B cell (primary cell): ENCODE data around the gene ATP13A1. TPM values are rescaled to one million over a fixed set of nuclear protein-coding genes. Genes with fewer than 3 reads are reported as not detected.
A peak's percentile ranks its signal among the peaks of the same experiment; 100 is the strongest.

Experiments used
- ATAC-seq: fragments of 200-7000 bp; cut with Tn5 transposase; one replicate; pipeline ENCODE4 v1.10.0; 2021; ENCODE audit warnings: low read depth, mild to moderate bottlenecking, moderate number of reproducible peaks, moderate library complexity
- CTCF ChIA-PET: fragments of 350-600 bp; sonication (Branson Sonifier 250); formaldehyde crosslinking; loops from one replicate; lab custom pipeline; 2021; ENCODE audit warnings: antibody characterized with exemption, inconsistent platforms; lab: Charles Lee
- POLR2A ChIA-PET: fragments of 350-600 bp; sonication (Branson Sonifier 250); formaldehyde crosslinking; loops from one replicate; lab custom pipeline; 2021; ENCODE audit warnings: antibody characterized with exemption; lab: Charles Lee
- DNase-seq: peaks from one replicate; pipeline ENCODE4 v3.0.0; 2013
- H2AFZ ChIP-seq: 2 replicates; pipeline ENCODE4 v1.6.1; 2012; ENCODE audit warnings: mild to moderate bottlenecking, low read depth, low read length; ENCODE audit not compliant: insufficient read depth, poor library complexity, severe bottlenecking
- H3K27ac ChIP-seq, 2 donors: 1 replicate in 1 of 2; 2 replicates in 1 of 2; pipeline ENCODE4 v1.5.1; 2012 to 2013; ENCODE audit warnings: low read length in 2 of 2, mild to moderate bottlenecking in 2 of 2, moderate library complexity in 1 of 2
- H3K27me3 ChIP-seq, 4 experiments: fragments of 200-600 bp in 1 of 4; sonication (generic) in 1 of 4; replicated peaks in 1 of 4; 1 replicate in 2 of 4; 2 replicates in 2 of 4; pipeline versions ENCODE4 v1.6.1 to v1.7.0; 2013 to 2016; ENCODE audit warnings: low read length in 3 of 4, mild to moderate bottlenecking in 2 of 4, mixed read lengths in 1 of 4, moderate library complexity in 1 of 4; ENCODE audit not compliant: insufficient read depth in 4 of 4, control insufficient read depth in 3 of 4; ENCODE audit errors: control extremely low read depth in 1 of 4
- H3K36me3 ChIP-seq, 2 experiments: replicated peaks in 1 of 2; 1 replicate in 1 of 2; 2 replicates in 1 of 2; pipeline versions ENCODE4 v1.6.1 to v1.7.1; 2013; ENCODE audit warnings: low read length in 1 of 2; ENCODE audit not compliant: insufficient read depth in 2 of 2, control insufficient read depth in 1 of 2; ENCODE audit errors: control extremely low read depth in 1 of 2, extremely low read depth in 1 of 2
- H3K4me1 ChIP-seq, 2 donors: fragments of 200-600 bp in 1 of 2; sonication (generic) in 1 of 2; 1 replicate in 1 of 2; 2 replicates in 1 of 2; pipeline versions ENCODE4 v1.5.1 to v1.6.1; 2013 to 2017; ENCODE audit warnings: low read length in 2 of 2; ENCODE audit not compliant: control insufficient read depth in 2 of 2, insufficient read depth in 2 of 2
- H3K4me2 ChIP-seq: replicated peaks from 2 replicates; pipeline ENCODE3; 2012; ENCODE audit warnings: mild to moderate bottlenecking, low read depth, low read length; ENCODE audit not compliant: poor library complexity, severe bottlenecking
- H3K4me3 ChIP-seq, 5 experiments: fragments of 200-600 bp in 1 of 5; sonication (generic) in 1 of 5; 1 replicate in 3 of 5; 2 replicates in 2 of 5; pipeline versions ENCODE4 v1.5.1 to v1.7.0; 2011 to 2016; ENCODE audit warnings: low read length in 4 of 5, mild to moderate bottlenecking in 4 of 5, low read depth in 2 of 5, control low read depth in 1 of 5, moderate library complexity in 1 of 5; ENCODE audit not compliant: insufficient read depth in 1 of 5; ENCODE audit errors: control extremely low read depth in 1 of 5, extremely low read depth in 1 of 5
- H3K79me2 ChIP-seq: fragments of 200-600 bp; sonication (generic); one replicate; pipeline ENCODE4 v1.6.0; 2016; ENCODE audit warnings: low read length; ENCODE audit not compliant: control insufficient read depth, insufficient read depth
- H3K9ac ChIP-seq: fragments of 200-600 bp; sonication (generic); 2 replicates; pipeline ENCODE4 v1.6.1; 2017; ENCODE audit warnings: mild to moderate bottlenecking, low read length, moderate library complexity
- H3K9me3 ChIP-seq, 3 donors: one replicate each; pipeline versions ENCODE4 v1.6.1 to v1.7.1; 2013; ENCODE audit warnings: low read length in 2 of 3; ENCODE audit not compliant: control insufficient read depth in 2 of 3, insufficient read depth in 1 of 3; ENCODE audit errors: control extremely low read depth in 1 of 3
- H4K20me1 ChIP-seq: 2 replicates; pipeline ENCODE4 v1.6.0; 2012; ENCODE audit warnings: mild to moderate bottlenecking, low read length; ENCODE audit not compliant: insufficient read depth, control insufficient read depth, poor library complexity, severe bottlenecking
- H3K27ac Mint-ChIP-seq: one replicate; pipeline ENCODE4 v1.8.0; 2021; ENCODE audit warnings: mixed read lengths
- H3K27me3 Mint-ChIP-seq: one replicate; pipeline ENCODE4 v1.8.0; 2021; ENCODE audit warnings: mixed read lengths
- H3K4me1 Mint-ChIP-seq: one replicate; pipeline ENCODE4 v1.8.0; 2021; ENCODE audit warnings: mixed read lengths
- H3K4me3 Mint-ChIP-seq: one replicate; pipeline ENCODE4 v1.8.0; 2021; ENCODE audit warnings: mixed read lengths
- H3K9me3 Mint-ChIP-seq: one replicate; pipeline ENCODE4 v1.8.0; 2022; ENCODE audit warnings: mixed read lengths; ENCODE audit not compliant: insufficient read depth
- EZH2 ChIP-seq: IDR thresholded peaks from 2 replicates; pipeline ENCODE4 v1.6.1; 2012; ENCODE audit warnings: borderline replicate concordance, low read depth, mild to moderate bottlenecking, moderate library complexity, low read length; ENCODE audit not compliant: insufficient read depth, poor library complexity, severe bottlenecking
- WGBS: methylation state at CpG from one replicate; pipeline ENCODE4 v1.1.5; 2013; ENCODE audit warnings: missing lambda C conversion rate; ENCODE audit not compliant: insufficient coverage; 5-methylcytosine and 5-hydroxymethylcytosine counted together
- intact Hi-C: fragments of 100-400 bp; cut with micrococcal nuclease; formaldehyde crosslinking; loops from one replicate; pipeline ENCODE4 v1.10.0; 2022
- polyA plus RNA-seq: library from polyadenylated mRNA; depleted of rRNA; stranded (reverse); fragments of >200 nt; gene quantifications from 2 replicates; pipeline ENCODE4 v1.2.3, GENCODE V29; 2012
- total RNA-seq, 2 donors: library from RNA; stranded (reverse); fragments of 120-200 nt in 1 of 2; gene quantifications; 1 replicate in 1 of 2; 2 replicates in 1 of 2; pipeline versions ENCODE4 v1.2.3 to v1.2.4, GENCODE V29; 2013 to 2022
- TF ChIP-seq, protein P1 (sequence below): fragments of 200-600 bp; IDR thresholded peaks from one replicate; pipeline ENCODE4 v1.8.0; 2022; ENCODE audit warnings: antibody characterized with exemption, mild to moderate bottlenecking

Gene ATP13A1
- total and polyA plus RNA-seq, 2 donors (not counting 1 experiment from before 2014, with no cell fraction given) = 156 to 277 TPM

DNA sequence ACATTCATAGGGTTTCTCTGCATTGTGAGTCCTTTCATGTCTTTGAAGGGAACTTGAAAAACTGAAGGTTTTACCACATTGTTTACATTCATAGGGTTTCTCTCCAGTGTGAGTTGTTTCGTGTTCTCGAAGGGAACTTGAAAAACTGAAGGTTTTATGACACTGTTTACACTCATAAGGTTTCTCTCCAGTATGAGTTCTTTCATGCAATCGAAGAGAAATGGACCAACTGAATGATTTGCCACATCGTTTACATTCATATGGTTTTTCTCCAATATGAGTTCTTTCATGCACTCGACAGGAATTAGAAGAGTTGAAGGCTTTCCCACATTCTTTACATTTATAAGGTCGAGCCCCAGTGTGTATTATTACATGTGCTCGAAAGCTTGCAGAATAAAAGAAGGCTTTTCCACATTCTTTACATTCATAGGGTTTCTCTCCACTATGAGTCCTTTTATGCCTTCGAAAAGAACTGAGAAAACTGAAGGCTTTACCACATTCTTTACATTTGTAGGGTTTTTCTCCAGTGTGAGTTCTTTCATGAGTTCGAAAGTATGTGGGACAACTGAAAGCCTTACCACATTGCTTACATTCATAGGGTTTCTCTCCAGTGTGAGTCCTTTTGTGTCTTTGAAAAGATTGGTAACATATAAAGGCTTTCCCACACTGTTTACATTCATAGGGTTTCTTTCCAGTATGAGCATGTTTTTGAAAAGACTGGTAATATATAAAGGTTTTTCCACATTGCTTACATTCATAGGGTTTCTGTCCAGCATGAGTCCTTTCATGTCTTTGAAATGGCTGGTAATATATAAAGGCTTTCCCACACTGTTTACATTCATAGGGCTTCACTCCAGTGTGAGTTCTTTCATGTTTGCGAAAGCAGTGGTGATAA is 48.7 kb upstream of the ATP13A1 start:
- TF ChIP-seq, protein P1, sequence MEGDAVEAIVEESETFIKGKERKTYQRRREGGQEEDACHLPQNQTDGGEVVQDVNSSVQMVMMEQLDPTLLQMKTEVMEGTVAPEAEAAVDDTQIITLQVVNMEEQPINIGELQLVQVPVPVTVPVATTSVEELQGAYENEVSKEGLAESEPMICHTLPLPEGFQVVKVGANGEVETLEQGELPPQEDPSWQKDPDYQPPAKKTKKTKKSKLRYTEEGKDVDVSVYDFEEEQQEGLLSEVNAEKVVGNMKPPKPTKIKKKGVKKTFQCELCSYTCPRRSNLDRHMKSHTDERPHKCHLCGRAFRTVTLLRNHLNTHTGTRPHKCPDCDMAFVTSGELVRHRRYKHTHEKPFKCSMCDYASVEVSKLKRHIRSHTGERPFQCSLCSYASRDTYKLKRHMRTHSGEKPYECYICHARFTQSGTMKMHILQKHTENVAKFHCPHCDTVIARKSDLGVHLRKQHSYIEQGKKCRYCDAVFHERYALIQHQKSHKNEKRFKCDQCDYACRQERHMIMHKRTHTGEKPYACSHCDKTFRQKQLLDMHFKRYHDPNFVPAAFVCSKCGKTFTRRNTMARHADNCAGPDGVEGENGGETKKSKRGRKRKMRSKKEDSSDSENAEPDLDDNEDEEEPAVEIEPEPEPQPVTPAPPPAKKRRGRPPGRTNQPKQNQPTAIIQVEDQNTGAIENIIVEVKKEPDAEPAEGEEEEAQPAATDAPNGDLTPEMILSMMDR = no peak
- TF ChIP-seq EZH2 = no peak
- Histone ChIP-seq H2AFZ (no peak overlapping the region), H3K9me3 (peaks cover 59 to 93% (median 62%) of the 10 kb centered on the region in 3 donors), H3K4me1 (no peaks in the 10 kb centered on the region), H3K27me3 (no peaks in the 10 kb centered on the region), H3K79me2 (peaks cover 14% of the 10 kb centered on the region), H3K9ac (no peak overlapping the region), H3K27ac (no peak overlapping the region), H3K4me3 (peak overlapping the region in 1 of 5 experiments; percentile 4), H3K4me2 (no peak overlapping the region), H3K36me3 (peaks cover 35% of the 10 kb centered on the region in 2 experiments), H4K20me1 (no peaks in the 10 kb centered on the region)
- H3K27me3 Mint-ChIP-seq = no peaks in the 10 kb centered on the region
- no peak overlapping the region for H3K4me3 Mint-ChIP-seq
- ATAC-seq = no peak
- ChIA-PET POLR2A (no interaction called here), CTCF (no interaction called here)
- H3K9me3 Mint-ChIP-seq = peaks cover 19% of the 10 kb centered on the region
- intact Hi-C loops = no loop called here
- no peak for DNase-seq
- WGBS = 100% methylated on average over 1 of the region's 10 CpGs
- H3K4me1 Mint-ChIP-seq = no peaks in the 10 kb centered on the region
- no peak overlapping the region for H3K27ac Mint-ChIP-seq

DNA sequence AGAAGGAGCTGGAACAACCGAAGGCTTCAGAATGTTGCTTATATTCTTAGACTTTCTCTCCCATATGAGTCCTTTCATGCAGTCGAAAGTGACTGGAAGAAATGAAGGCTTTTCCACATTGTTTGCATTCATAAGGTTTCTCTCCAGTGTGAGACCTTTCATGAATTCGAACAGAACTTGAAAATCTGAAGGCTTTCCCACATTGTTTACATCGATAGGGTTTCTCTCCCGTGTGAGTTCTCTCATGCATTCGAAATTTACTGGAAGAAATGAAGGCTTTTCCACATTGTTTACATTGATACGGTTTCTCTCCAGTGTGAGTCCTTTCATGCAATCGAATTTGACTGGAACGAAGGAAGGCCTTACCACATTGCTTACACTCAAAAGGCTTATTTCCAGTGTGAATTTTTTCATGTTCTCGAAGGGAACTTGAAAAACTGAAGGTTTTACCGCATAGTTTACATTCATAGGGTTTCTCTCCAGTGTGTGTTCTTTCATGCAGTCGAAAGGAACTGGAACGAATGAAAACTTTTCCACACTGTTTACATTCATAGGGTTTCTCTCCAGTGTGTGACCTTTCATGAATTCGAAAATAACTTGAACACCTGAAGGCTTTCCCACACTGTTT is 47.9 kb upstream of the ATP13A1 start:
- no peak overlapping the region for H3K9ac ChIP-seq
- CTCF ChIA-PET = no interaction called here
- peaks cover 54 to 92% (median 63%) of the 10 kb centered on the region in 3 donors for H3K9me3 ChIP-seq
- H3K4me1 ChIP-seq = no peaks in the 10 kb centered on the region
- Mint-ChIP-seq H3K27me3 (no peaks in the 10 kb centered on the region), H3K4me3 (no peak overlapping the region), H3K9me3 (peaks cover 11% of the 10 kb centered on the region), H3K4me1 (no peaks in the 10 kb centered on the region), H3K27ac (no peak overlapping the region)
- H3K79me2 ChIP-seq = peaks cover 7% of the 10 kb centered on the region
- intact Hi-C loops = no loop called here
- no peak overlapping the region for H3K4me2 ChIP-seq
- DNase-seq = no peak
- no peaks in the 10 kb centered on the region for H4K20me1 ChIP-seq
- no peak for ATAC-seq
- POLR2A ChIA-PET = no interaction called here
- no peak overlapping the region for H2AFZ ChIP-seq
- H3K4me3 ChIP-seq = peak overlapping the region in 1 of 5 experiments; percentile 4
- TF ChIP-seq EZH2 = no peak
- TF ChIP-seq, protein P1 = no peak
- WGBS = 100% methylated on average over 8 of the region's 14 CpGs
- H3K27me3 ChIP-seq = no peaks in the 10 kb centered on the region
- H3K27ac ChIP-seq = no peak overlapping the region
- peaks cover 34 to 35% of the 10 kb centered on the region in 2 experiments for H3K36me3 ChIP-seq
